Measurements from ENCODE around the gene NALCN. TPM values are rescaled to one million over a fixed set of nuclear protein-coding genes. Genes with fewer than 3 reads are reported as not detected.

Gene NALCN
- 0.32 and 9.6 TPM in 2 replicates for total RNA-seq

GRCh38 chr13:101416181-101417042 lies at the start of gene NALCN:
NALCN (minus strand) TSS chr13:101416508; CDS start chr13:101399126, 17,382 bp downstream.

GRCh38 chr13:101452519-101453485 lies 36.5 kb upstream of the NALCN start, which contains the start of gene ITGBL1:
ITGBL1 (plus strand) TSS chr13:101452675; CDS start chr13:101452834, 159 bp downstream.

Other genes starting within 250 kb of the NALCN start
- 3.2 and 13.3 TPM in 2 replicates for gene ITGBL1, start 36.2 kb upstream of the NALCN start, total RNA-seq

Measured in bladder microvascular endothelial cell (primary cell).